ENCODE data around the gene GABRG3.

The GABRG3 gene

GRCh38 chr15:27196691-27197090 is 225.7 kb downstream of the GABRG3 start:
- DNase-seq = no peak

- DNase-seq = no peak
Observed at GRCh38 chr15:27201425-27201824, 230.4 kb downstream of the GABRG3 start.

- DNase-seq = no peak
Observed at GRCh38 chr15:27210176-27210575, 239.2 kb downstream of the GABRG3 start.

- no peak for DNase-seq
Observed at GRCh38 chr15:27214032-27214431, 243.1 kb downstream of the GABRG3 start.

- DNase-seq = no peak
Observed at GRCh38 chr15:27214961-27215360, 244.0 kb downstream of the GABRG3 start.

- DNase-seq = no peak
Observed at GRCh38 chr15:27218426-27218825, 247.4 kb downstream of the GABRG3 start.

- no peak for DNase-seq
Observed at GRCh38 chr15:27219636-27220035, 248.7 kb downstream of the GABRG3 start.

- DNase-seq = no peak
Observed at GRCh38 chr15:27220199-27220598, 249.2 kb downstream of the GABRG3 start.

- DNase-seq = peak; percentile 13
Observed at GRCh38 chr15:27222479-27222878, 251.5 kb downstream of the GABRG3 start.

- DNase-seq = no peak
Observed at GRCh38 chr15:27223179-27223578, 252.2 kb downstream of the GABRG3 start.

GRCh38 chr15:27231811-27232210 is 260.8 kb downstream of the GABRG3 start:
- no peak for DNase-seq

GRCh38 chr15:27232876-27233275 is 261.9 kb downstream of the GABRG3 start:
- DNase-seq = no peak

- DNase-seq = peak; percentile 92
Observed at GRCh38 chr15:27234593-27234992, 263.6 kb downstream of the GABRG3 start.

GRCh38 chr15:27235161-27235560 is 264.2 kb downstream of the GABRG3 start:
- DNase-seq = no peak

GRCh38 chr15:27235681-27236080 is 264.7 kb downstream of the GABRG3 start:
- DNase-seq = no peak

- DNase-seq = peak; percentile 5
Observed at GRCh38 chr15:27237319-27237939, 266.4 kb downstream of the GABRG3 start.

- no peak for DNase-seq
Observed at GRCh38 chr15:27238209-27238608, 267.2 kb downstream of the GABRG3 start.

- DNase-seq = no peak
Observed at GRCh38 chr15:27238707-27239423, 267.9 kb downstream of the GABRG3 start.

- DNase-seq = no peak
Observed at GRCh38 chr15:27241943-27242342, 271.0 kb downstream of the GABRG3 start.

GRCh38 chr15:27244047-27244446 is 273.1 kb downstream of the GABRG3 start:
- DNase-seq = no peak

- DNase-seq = no peak
Observed at GRCh38 chr15:27248251-27248650, 277.3 kb downstream of the GABRG3 start.

GRCh38 chr15:27249046-27249759 is 278.2 kb downstream of the GABRG3 start:
- peak; percentile 71 for DNase-seq

GRCh38 chr15:27249760-27250109 is 278.8 kb downstream of the GABRG3 start:
- DNase-seq = no peak

GRCh38 chr15:27250223-27250622 is 279.2 kb downstream of the GABRG3 start:
- DNase-seq = no peak

Data from NCI-H524 treated with DMSO at 0.1 percent for 48 hours (cell line).